ENCODE measurements around the gene HSPG2.
"Not testable (repeated sequence)": the region's sequence is repeated elsewhere in the genome, so short reads cannot be mapped to it uniquely, and the experiment has no call there.

Gene HSPG2

GRCh38 chr1:21781815-21782348, 155.2 kb downstream of the HSPG2 start:
- peak; percentile 15 for DNase-seq

- peak; percentile 69 for DNase-seq
These were observed 157.2 kb downstream of the HSPG2 start for GRCh38 chr1:21779613-21780521.

- DNase-seq: no peak
These were observed 158.7 kb downstream of the HSPG2 start for GRCh38 chr1:21778405-21778727.

- DNase-seq: not testable (repeated sequence)
These were observed 160.2 kb downstream of the HSPG2 start for GRCh38 chr1:21776925-21777324.

GRCh38 chr1:21775985-21776562, 161.0 kb downstream of the HSPG2 start:
- DNase-seq: no peak

- no peak for DNase-seq
These were observed 161.6 kb downstream of the HSPG2 start for GRCh38 chr1:21775550-21775914.

- DNase-seq: no peak
These were observed 162.1 kb downstream of the HSPG2 start for GRCh38 chr1:21774835-21775549.

GRCh38 chr1:21773585-21773984, 163.5 kb downstream of the HSPG2 start:
- DNase-seq: no peak
